Inflammatory macrophage treated with lipopolysaccharide for 4 hours (primary cell): ENCODE measurements around the gene DNMT1.
"Not testable (repeated sequence)": the region's sequence is repeated elsewhere in the genome, so short reads cannot be mapped to it uniquely, and the experiment has no call there.

Source experiments
- DNase-seq: peaks from one replicate; pipeline ENCODE4 v3.0.0-alpha.2; 2020

The DNMT1 gene

GRCh38 chr19:10182076-10182475 is 12.7 kb downstream of the DNMT1 start:
- peak; percentile 44 for DNase-seq

DNA sequence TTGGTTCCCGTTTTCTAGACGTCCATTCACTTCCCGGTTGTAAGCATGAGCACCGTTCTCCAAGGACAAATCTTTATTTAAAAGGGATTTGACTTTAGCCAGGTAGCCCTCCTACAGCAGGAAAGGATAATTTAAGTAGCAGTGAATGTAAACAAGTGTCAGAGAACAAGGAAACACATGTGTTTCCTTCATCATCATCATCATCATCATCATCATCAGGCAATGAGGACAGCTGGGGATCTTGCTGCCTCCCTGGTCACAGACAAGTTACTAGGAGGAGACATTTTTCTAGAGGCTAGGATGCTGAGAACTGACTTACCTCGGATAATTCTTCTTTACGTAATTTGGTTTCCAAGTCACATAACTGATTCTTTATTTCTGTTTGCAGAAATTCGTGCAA is 14.3 kb downstream of the DNMT1 start:
- no peak for DNase-seq

- not testable (repeated sequence) for DNase-seq
These were observed 14.7 kb downstream of the DNMT1 start for GRCh38 chr19:10180024-10180423.

- no peak for DNase-seq
These were observed 21.2 kb downstream of the DNMT1 start for GRCh38 chr19:10173527-10173926.

GRCh38 chr19:10168386-10168948 is 26.3 kb downstream of the DNMT1 start:
- no peak for DNase-seq

- DNase-seq: no peak
These were observed 27.3 kb downstream of the DNMT1 start for GRCh38 chr19:10167459-10167858.

- DNase-seq: not testable (repeated sequence)
These were observed 28.3 kb downstream of the DNMT1 start for GRCh38 chr19:10166501-10166900.

- DNase-seq: no peak
These were observed 28.7 kb downstream of the DNMT1 start for GRCh38 chr19:10166046-10166445.

GRCh38 chr19:10163536-10163935 is 31.2 kb downstream of the DNMT1 start:
- DNase-seq: no peak

DNA sequence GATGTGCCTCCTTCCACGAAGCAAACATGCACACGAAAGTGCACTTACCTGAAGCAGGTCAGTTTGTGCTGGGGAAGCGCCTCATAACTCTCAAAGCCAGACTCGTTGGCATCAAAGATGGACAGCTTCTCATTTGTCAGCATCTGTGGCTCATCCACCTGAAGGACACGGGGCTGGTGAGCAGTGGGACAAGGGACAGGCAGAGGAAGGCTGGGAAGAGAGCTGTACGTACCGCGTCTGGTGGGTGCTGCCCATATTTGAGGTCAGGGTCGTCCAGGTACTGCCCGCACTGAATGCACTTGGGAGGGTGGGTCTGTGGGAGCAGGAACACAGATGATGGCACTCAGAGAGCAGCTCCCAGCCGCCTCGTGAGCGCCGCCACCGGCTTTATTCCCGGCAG is 35.1 kb downstream of the DNMT1 start:
- no peak for DNase-seq

- DNase-seq: no peak
These were observed 36.3 kb downstream of the DNMT1 start for GRCh38 chr19:10158485-10158884.

DNA sequence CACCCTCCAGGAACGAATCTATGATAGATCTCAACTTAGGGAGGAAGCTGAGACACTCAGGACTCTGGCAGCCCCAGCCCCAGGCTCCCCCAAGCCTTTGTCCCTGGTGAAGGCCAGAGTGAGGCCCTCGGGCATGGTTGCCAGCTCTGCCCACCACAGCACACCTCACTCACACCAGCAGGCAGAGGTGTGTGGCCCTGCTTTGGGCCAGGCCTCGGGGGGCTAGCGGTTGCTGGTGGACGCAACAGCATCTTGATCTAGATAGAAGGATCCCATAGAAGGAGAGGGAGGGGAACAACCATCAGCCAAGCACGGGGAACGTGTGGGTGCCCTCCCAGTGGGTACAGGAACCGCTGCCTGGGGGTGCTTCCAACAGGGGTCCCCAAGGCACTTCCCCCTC is 36.7 kb downstream of the DNMT1 start:
- DNase-seq: no peak

GRCh38 chr19:10155839-10156238 is 38.9 kb downstream of the DNMT1 start:
- peak; percentile 52 for DNase-seq

GRCh38 chr19:10152100-10152499 is 42.7 kb downstream of the DNMT1 start:
- no peak for DNase-seq

DNA sequence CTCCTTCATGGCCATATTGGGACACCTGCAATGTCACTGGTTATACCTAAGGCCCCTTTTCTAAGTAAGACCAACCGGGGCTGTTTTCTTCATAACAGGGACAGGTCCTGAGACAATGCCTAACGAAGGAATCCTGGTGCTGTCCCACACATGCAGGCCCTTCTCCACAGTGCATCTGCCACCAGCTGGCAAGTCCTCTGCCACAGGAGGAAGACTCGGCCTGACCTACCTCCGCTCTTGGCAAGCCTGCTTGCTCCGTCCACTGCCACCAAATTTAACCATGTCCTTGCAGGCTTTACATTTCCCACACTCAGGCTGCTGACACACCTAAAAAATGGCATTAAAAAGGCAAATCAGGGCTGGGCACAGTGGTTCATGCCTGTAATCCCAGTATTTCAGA is 43.2 kb downstream of the DNMT1 start:
- no peak for DNase-seq

- no peak for DNase-seq
These were observed 45.3 kb downstream of the DNMT1 start for GRCh38 chr19:10149427-10149826.

GRCh38 chr19:10146142-10146541 is 48.6 kb downstream of the DNMT1 start:
- DNase-seq: no peak

- no peak for DNase-seq
These were observed 49.7 kb downstream of the DNMT1 start for GRCh38 chr19:10145031-10145430.

DNA sequence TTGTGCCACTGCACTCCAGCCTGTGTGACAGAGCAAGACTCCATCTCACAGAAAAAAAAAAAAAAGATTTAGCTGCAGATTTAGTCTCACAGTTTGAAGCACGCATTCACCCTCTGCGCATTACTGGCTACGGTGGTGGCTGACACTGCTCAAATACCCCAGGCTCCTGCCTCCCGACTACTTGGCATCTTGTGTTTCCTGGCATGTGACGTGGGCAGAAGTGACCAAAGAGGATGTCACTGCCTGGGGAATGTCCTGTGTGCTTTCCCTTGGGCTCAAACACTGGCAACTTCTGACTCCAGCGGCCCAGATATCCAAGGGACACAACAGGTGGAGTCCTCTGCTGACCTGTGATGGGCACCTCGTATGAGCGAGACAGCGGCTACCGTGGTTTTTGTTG is 50.4 kb downstream of the DNMT1 start:
- peak; percentile 28 for DNase-seq

DNA sequence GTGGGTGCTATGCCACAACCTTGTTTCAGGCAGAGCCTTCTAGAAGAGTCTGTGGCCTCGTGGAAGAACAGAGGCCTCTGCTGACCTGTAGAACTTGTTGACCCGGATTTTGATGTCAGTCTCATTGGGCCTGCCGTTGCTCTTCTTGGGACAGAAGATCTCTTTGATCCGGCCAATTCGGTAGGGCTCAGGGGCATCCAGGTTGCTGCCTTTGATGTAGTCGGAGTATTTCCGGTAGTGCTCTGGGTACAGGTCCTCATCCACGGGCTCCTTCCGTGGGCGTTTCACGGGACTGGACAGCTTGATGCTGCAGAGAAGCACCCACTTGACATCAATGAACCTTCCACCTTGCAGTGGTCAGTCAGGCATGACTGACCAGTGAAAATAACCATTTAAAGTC is 51.1 kb downstream of the DNMT1 start:
- DNase-seq: no peak

DNA sequence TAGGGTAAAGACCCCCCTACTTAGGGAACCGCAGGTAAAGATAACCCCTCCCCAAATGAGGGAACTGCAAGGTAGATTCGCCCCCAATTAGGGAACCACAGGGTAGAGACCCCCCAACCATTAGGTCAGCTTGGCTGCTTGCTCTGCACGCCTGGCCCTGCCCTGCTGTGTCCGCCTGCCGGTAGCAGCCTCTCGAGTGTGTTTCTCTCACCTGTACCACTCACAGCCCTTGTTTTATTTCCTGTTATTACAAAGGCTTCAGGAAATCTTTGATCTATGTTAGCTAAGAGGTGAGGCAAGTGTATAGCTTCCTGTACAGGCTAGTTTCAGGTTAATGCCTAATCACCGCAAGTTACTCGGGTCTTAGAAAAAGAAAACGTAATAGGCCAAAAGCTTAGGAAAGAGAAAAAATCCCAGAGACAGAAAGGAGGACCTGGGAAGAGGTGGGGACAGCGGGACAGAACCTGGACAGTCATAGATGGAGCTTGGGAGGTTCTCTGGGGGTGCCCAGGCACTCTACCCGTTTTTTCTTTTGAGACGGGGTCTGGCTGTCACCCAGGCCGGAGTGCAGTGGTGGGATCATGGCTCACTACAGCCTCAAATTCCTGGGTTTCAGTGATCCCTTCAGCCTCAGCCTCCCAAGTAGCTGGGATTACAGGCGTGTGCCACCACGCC is 51.9 kb downstream of the DNMT1 start:
- no peak for DNase-seq

GRCh38 chr19:10141973-10142372 is 52.8 kb downstream of the DNMT1 start:
- DNase-seq: no peak

DNA sequence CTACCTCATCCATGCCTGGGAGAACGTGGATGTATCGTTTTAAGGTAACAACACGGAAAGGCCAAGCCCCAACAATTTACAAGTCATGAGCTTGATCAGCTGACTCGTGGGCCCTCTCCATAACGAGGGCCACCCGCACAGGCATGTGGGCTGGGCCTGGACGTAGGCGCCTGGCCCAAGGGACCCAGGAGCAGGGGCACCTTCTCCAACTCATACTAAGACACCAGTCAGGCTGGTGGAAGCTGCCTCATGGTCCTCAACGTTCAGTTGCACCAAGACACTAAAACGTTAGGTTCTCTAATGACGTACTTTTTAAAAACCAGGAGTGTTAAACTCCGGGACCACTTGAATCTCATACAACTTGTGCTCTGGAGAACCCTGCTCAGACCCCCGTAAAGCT is 53.3 kb downstream of the DNMT1 start:
- no peak for DNase-seq

DNA sequence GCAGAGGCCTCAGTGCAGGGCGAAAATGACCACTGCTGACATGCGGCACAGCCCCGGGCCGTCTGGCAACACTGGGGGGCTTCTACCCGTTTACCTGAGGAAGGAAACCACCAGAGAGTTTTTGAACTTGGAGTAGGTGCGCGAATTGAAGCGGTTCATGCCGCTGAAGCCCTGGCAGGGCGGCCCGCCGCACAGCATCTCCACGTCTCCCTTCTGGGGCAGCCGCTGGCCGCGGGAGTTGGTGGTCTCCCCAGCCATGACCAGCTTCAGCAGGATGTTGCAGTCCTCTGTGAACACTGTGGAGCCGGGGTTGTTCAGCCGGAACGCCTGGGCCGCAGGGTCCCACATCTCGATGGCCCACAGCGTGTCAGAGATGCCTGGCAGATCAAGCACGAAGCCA is 54.8 kb downstream of the DNMT1 start:
- no peak for DNase-seq
